WTC11 (cell line): ENCODE results near the gene LRMDA. TPM values are rescaled to one million over a fixed set of nuclear protein-coding genes. Genes with fewer than 3 reads are reported as not detected.

Experiments used
- ATAC-seq: fragments of 200-7000 bp; cut with Tn5 transposase; 2 replicates; pipeline ENCODE4 v1.10.0; 2021; ENCODE audit warnings: mild to moderate bottlenecking, moderate library complexity
- CTCF ChIA-PET: fragments of 300-600 bp; sonication (Branson Sonifier 250); formaldehyde crosslinking; loops from one replicate; lab custom pipeline; 2021; ENCODE audit warnings: antibody characterized with exemption; lab: Charles Lee
- POLR2A ChIA-PET: fragments of 350-600 bp; sonication (Branson Sonifier 250); formaldehyde crosslinking; loops from one replicate; lab custom pipeline; 2021; ENCODE audit warnings: antibody characterized with exemption; lab: Charles Lee
- DNase-seq: peaks from one replicate; pipeline ENCODE4 v3.0.0; 2021; ENCODE audit warnings: low spot score
- H3K27ac Mint-ChIP-seq: 2 replicates; pipeline ENCODE4 v1.8.0; 2021; ENCODE audit warnings: mixed read lengths
- H3K27me3 Mint-ChIP-seq: 2 replicates; pipeline ENCODE4 v1.8.0; 2021; ENCODE audit warnings: low read depth, mild to moderate bottlenecking, moderate library complexity, mixed read lengths
- H3K36me3 Mint-ChIP-seq: 2 replicates; pipeline ENCODE4 v1.8.0; 2021; ENCODE audit warnings: mixed read lengths
- H3K4me1 Mint-ChIP-seq: 2 replicates; pipeline ENCODE4 v1.8.0; 2022; ENCODE audit warnings: mixed read lengths
- H3K4me3 Mint-ChIP-seq: 2 replicates; pipeline ENCODE4 v1.8.0; 2021; ENCODE audit warnings: mild to moderate bottlenecking, moderate library complexity, mixed read lengths
- H3K9me3 Mint-ChIP-seq: 2 replicates; pipeline ENCODE4 v1.8.0; 2021; ENCODE audit warnings: mixed read lengths
- ATF1 ChIP-seq: sonication (generic); formaldehyde crosslinking; IDR thresholded peaks from 2 replicates; pipeline ENCODE4 v1.8.1; 2023; ENCODE audit warnings: mild to moderate bottlenecking, moderate library complexity, missing genetic modification reagents
- ELF4 ChIP-seq: sonication (generic); formaldehyde crosslinking; IDR thresholded peaks from 2 replicates; pipeline ENCODE4 v1.8.1; 2022; ENCODE audit warnings: low read depth, mild to moderate bottlenecking, moderate library complexity, missing genetic modification reagents
- ESRRA ChIP-seq: sonication (generic); formaldehyde crosslinking; IDR thresholded peaks from 2 replicates; pipeline ENCODE4 v1.8.1; 2022; ENCODE audit warnings: mild to moderate bottlenecking, missing genetic modification reagents, borderline replicate concordance
- FOXJ3 ChIP-seq: sonication (generic); formaldehyde crosslinking; IDR thresholded peaks from 2 replicates; pipeline ENCODE4 v1.9.0; 2021; ENCODE audit warnings: missing genetic modification reagents, mild to moderate bottlenecking, borderline replicate concordance
- KAT7 ChIP-seq: sonication (generic); formaldehyde crosslinking; IDR thresholded peaks from 2 replicates; pipeline ENCODE4 v1.8.1; 2023; ENCODE audit warnings: missing genetic modification reagents, mild to moderate bottlenecking, borderline replicate concordance
- MXD4 ChIP-seq: fragments of 250-450 bp; sonication (Bioruptor Pico); IDR thresholded peaks from 2 replicates; pipeline ENCODE4 v1.8.0; 2021; ENCODE audit warnings: mild to moderate bottlenecking, moderate library complexity, borderline replicate concordance
- MYBL2 ChIP-seq: sonication (generic); formaldehyde crosslinking; IDR thresholded peaks from 2 replicates; pipeline ENCODE4 v1.8.1; 2023; ENCODE audit warnings: mild to moderate bottlenecking, moderate library complexity, missing genetic modification reagents
- NFE2L1 ChIP-seq: sonication (generic); formaldehyde crosslinking; IDR thresholded peaks from 2 replicates; pipeline ENCODE4 v1.8.1; 2023; ENCODE audit warnings: missing genetic modification reagents
- NR1H2 ChIP-seq: sonication (generic); formaldehyde crosslinking; IDR thresholded peaks from 2 replicates; pipeline ENCODE4 v1.9.0; 2021; ENCODE audit warnings: mild to moderate bottlenecking, moderate library complexity, missing genetic modification reagents
- OVOL2 ChIP-seq: fragments of 250-450 bp; sonication (Bioruptor Pico); IDR thresholded peaks from 2 replicates; pipeline ENCODE4 v1.9.0; 2021; ENCODE audit warnings: mild to moderate bottlenecking, borderline replicate concordance
- RORB ChIP-seq: fragments of 250-450 bp; sonication (Bioruptor Pico); IDR thresholded peaks from 2 replicates; pipeline ENCODE4 v1.9.0; 2021; ENCODE audit warnings: mild to moderate bottlenecking
- SMAD4 ChIP-seq: sonication (generic); formaldehyde crosslinking; IDR thresholded peaks from 2 replicates; pipeline ENCODE4 v1.8.0; 2022; ENCODE audit warnings: mild to moderate bottlenecking, missing genetic modification reagents
- TCF7 ChIP-seq: sonication (generic); formaldehyde crosslinking; IDR thresholded peaks from 2 replicates; pipeline ENCODE4 v1.8.0; 2022; ENCODE audit warnings: mild to moderate bottlenecking, low read depth, missing genetic modification reagents, moderate library complexity
- TEAD1 ChIP-seq: sonication (generic); formaldehyde crosslinking; IDR thresholded peaks from 2 replicates; pipeline ENCODE4 v1.8.0; 2022; ENCODE audit warnings: mild to moderate bottlenecking, missing genetic modification reagents
- ZNF121 ChIP-seq: sonication (generic); formaldehyde crosslinking; IDR thresholded peaks from 2 replicates; pipeline ENCODE4 v1.8.0; 2023; ENCODE audit warnings: missing genetic modification reagents
- ZNF219 ChIP-seq: sonication (generic); formaldehyde crosslinking; IDR thresholded peaks from 2 replicates; pipeline ENCODE4 v1.8.0; 2023; ENCODE audit warnings: missing genetic modification reagents, mild to moderate bottlenecking, borderline replicate concordance
- ZNF232 ChIP-seq: sonication (generic); formaldehyde crosslinking; IDR thresholded peaks from 2 replicates; pipeline ENCODE4 v1.8.0; 2022; ENCODE audit warnings: mild to moderate bottlenecking, missing genetic modification reagents
- ZNF263 ChIP-seq: sonication (generic); formaldehyde crosslinking; IDR thresholded peaks from 2 replicates; pipeline ENCODE4 v1.8.1; 2022; ENCODE audit warnings: low read depth, mild to moderate bottlenecking, moderate library complexity, missing genetic modification reagents
- ZNF423 ChIP-seq: fragments of 250-450 bp; sonication (Bioruptor Pico); IDR thresholded peaks from 2 replicates; pipeline ENCODE4 v2.1.2; 2022; ENCODE audit warnings: mild to moderate bottlenecking, moderate library complexity
- ZNF671 ChIP-seq: fragments of 250-450 bp; sonication (Bioruptor Pico); IDR thresholded peaks from 2 replicates; pipeline ENCODE4 v1.8.0; 2021; ENCODE audit warnings: mild to moderate bottlenecking
- total RNA-seq: library from RNA; stranded (reverse); gene quantifications from 3 replicates; pipeline ENCODE4 v1.2.3, GENCODE V29; 2021
- TF ChIP-seq, protein P1 (sequence below): sonication (generic); formaldehyde crosslinking; IDR thresholded peaks from 2 replicates; pipeline ENCODE4 v1.8.1; 2023; ENCODE audit warnings: mild to moderate bottlenecking, missing genetic modification reagents, moderate library complexity
- TF ChIP-seq, protein P2 (sequence below): sonication (generic); formaldehyde crosslinking; IDR thresholded peaks from 2 replicates; pipeline ENCODE4 v1.8.0; 2023; ENCODE audit warnings: mild to moderate bottlenecking, missing genetic modification reagents
- TF ChIP-seq, protein P3 (sequence below): fragments of 250-450 bp; sonication (Bioruptor Pico); IDR thresholded peaks from 2 replicates; pipeline ENCODE4 v2.1.2; 2022; ENCODE audit warnings: mild to moderate bottlenecking, moderate library complexity
- TF ChIP-seq, protein P4 (sequence below): sonication (generic); formaldehyde crosslinking; IDR thresholded peaks from 2 replicates; pipeline ENCODE4 v1.8.1; 2022; ENCODE audit warnings: mild to moderate bottlenecking, moderate library complexity, missing genetic modification reagents
- TF ChIP-seq, protein P5 (sequence below): sonication (generic); formaldehyde crosslinking; IDR thresholded peaks from 2 replicates; pipeline ENCODE4 v1.8.0; 2023; ENCODE audit warnings: missing genetic modification reagents
- TF ChIP-seq, protein P6 (sequence below): sonication (generic); formaldehyde crosslinking; IDR thresholded peaks from 2 replicates; pipeline ENCODE4 v1.8.1; 2023; ENCODE audit warnings: mild to moderate bottlenecking, missing genetic modification reagents
- TF ChIP-seq, protein P7 (sequence below): sonication (generic); formaldehyde crosslinking; IDR thresholded peaks from 2 replicates; pipeline ENCODE4 v1.8.0; 2022; ENCODE audit warnings: mild to moderate bottlenecking, missing genetic modification reagents

LRMDA gene
- total RNA-seq, 1 experiment from 2014 or later = 0.92 TPM

DNA sequence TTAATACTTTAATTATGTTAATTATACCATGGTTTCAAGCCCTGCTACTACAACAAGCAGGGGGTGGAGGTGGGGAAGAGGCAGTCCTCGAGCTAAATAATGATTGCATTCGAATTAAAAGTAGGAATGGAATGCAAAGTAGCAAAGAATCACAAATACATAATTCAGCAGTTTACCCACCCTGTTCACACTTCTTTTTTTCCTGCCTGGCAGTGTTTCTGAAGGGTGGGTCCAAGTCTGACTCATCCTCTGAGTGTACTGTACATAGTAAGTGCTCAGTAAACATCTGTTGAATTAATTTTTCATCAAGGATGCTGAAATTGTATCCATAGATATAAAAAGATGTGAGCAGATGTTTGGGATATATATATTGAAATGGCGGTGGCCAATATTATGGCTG is 778.8 kb downstream of the LRMDA start (continued):
- no peak for TF ChIP-seq OVOL2
- TF ChIP-seq ZNF232 (CRISPR knock-in tag) = no peak
- TF ChIP-seq, all 79 proteins: peak for 0

DNA sequence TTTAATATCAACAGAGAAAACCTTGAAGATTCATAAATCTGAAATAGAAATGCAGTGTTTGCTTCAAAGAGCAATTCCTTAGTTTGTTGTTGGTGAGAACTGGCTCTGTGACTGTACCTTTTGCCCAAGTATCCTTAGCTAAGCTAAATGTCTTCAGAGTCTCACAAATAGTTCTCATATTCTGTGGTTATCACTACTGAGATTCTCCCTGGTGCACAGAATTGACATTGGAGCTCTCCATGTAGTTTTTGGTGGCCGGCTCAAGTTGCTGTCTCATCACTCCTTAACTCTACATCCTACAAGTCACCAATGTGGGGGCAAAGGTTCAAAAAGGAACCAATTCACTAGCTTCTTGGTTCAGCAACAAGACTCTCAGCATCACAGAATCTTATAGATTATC is 780.3 kb downstream of the LRMDA start:
- TF ChIP-seq ZNF263 (CRISPR knock-in tag) (no peak), ZNF671 (CRISPR knock-in tag) (no peak), FOXJ3 (CRISPR knock-in tag) (no peak), NFE2L1 (CRISPR knock-in tag) (no peak), ZNF423 (CRISPR knock-in tag) (no peak), ELF4 (CRISPR knock-in tag) (no peak), ESRRA (no peak), ZNF121 (no peak)
- TF ChIP-seq, protein P1, sequence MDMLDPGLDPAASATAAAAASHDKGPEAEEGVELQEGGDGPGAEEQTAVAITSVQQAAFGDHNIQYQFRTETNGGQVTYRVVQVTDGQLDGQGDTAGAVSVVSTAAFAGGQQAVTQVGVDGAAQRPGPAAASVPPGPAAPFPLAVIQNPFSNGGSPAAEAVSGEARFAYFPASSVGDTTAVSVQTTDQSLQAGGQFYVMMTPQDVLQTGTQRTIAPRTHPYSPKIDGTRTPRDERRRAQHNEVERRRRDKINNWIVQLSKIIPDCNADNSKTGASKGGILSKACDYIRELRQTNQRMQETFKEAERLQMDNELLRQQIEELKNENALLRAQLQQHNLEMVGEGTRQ (CRISPR knock-in tag) = no peak
- TF ChIP-seq, protein P2, sequence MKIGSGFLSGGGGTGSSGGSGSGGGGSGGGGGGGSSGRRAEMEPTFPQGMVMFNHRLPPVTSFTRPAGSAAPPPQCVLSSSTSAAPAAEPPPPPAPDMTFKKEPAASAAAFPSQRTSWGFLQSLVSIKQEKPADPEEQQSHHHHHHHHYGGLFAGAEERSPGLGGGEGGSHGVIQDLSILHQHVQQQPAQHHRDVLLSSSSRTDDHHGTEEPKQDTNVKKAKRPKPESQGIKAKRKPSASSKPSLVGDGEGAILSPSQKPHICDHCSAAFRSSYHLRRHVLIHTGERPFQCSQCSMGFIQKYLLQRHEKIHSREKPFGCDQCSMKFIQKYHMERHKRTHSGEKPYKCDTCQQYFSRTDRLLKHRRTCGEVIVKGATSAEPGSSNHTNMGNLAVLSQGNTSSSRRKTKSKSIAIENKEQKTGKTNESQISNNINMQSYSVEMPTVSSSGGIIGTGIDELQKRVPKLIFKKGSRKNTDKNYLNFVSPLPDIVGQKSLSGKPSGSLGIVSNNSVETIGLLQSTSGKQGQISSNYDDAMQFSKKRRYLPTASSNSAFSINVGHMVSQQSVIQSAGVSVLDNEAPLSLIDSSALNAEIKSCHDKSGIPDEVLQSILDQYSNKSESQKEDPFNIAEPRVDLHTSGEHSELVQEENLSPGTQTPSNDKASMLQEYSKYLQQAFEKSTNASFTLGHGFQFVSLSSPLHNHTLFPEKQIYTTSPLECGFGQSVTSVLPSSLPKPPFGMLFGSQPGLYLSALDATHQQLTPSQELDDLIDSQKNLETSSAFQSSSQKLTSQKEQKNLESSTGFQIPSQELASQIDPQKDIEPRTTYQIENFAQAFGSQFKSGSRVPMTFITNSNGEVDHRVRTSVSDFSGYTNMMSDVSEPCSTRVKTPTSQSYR (CRISPR knock-in tag) = no peak
- TF ChIP-seq, protein P3, sequence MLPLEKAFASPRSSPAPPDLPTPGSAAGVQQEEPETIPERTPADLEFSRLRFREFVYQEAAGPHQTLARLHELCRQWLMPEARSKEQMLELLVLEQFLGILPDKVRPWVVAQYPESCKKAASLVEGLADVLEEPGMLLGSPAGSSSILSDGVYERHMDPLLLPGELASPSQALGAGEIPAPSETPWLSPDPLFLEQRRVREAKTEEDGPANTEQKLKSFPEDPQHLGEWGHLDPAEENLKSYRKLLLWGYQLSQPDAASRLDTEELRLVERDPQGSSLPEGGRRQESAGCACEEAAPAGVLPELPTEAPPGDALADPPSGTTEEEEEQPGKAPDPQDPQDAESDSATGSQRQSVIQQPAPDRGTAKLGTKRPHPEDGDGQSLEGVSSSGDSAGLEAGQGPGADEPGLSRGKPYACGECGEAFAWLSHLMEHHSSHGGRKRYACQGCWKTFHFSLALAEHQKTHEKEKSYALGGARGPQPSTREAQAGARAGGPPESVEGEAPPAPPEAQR = no peak
- TF ChIP-seq, protein P4, sequence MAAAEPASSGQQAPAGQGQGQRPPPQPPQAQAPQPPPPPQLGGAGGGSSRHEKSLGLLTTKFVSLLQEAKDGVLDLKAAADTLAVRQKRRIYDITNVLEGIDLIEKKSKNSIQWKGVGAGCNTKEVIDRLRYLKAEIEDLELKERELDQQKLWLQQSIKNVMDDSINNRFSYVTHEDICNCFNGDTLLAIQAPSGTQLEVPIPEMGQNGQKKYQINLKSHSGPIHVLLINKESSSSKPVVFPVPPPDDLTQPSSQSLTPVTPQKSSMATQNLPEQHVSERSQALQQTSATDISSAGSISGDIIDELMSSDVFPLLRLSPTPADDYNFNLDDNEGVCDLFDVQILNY (CRISPR knock-in tag) = no peak
- TF ChIP-seq, protein P5, sequence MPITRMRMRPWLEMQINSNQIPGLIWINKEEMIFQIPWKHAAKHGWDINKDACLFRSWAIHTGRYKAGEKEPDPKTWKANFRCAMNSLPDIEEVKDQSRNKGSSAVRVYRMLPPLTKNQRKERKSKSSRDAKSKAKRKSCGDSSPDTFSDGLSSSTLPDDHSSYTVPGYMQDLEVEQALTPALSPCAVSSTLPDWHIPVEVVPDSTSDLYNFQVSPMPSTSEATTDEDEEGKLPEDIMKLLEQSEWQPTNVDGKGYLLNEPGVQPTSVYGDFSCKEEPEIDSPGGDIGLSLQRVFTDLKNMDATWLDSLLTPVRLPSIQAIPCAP = no peak
- Mint-ChIP-seq H3K27ac (no peak overlapping the region), H3K9me3 (peaks cover 10% of the 10 kb centered on the region), H3K4me3 (no peak overlapping the region), H3K4me1 (peaks cover 14% of the 10 kb centered on the region), H3K36me3 (no peaks in the 10 kb centered on the region), H3K27me3 (peaks cover 39% of the 10 kb centered on the region)
- CTCF ChIA-PET = no interaction called here
- POLR2A ChIA-PET = no interaction called here
- DNase-seq (no peak), ATAC-seq (no peak)

DNA sequence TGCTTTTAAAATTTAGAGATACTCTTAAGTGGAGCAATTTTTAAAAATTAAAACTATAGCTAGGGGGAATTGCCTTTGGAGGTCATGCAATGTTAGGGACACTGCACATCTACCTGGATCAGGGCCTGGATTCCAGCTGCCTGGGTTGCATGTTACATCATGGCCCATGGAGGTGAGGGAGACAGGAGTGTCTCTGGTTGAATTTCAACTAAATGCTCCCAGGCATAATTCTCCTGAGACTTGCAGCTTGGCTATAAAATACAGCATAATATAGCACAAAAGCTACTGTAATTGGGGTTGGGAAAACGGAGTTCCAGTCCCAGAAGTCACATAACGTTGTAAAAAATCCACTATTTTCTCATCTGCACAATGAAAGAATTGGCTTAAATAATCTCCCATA is 782.5 kb downstream of the LRMDA start:
- ChIA-PET CTCF (no interaction called here), POLR2A (no interaction called here)
- 0 out of 2 replicates have a peak, but pooled peaks cover 6% of the 10 kb centered on the region for H3K4me1 Mint-ChIP-seq
- ATAC-seq = no peak
- H3K27me3 Mint-ChIP-seq = peaks cover 50% of the 10 kb centered on the region
- H3K36me3 Mint-ChIP-seq = no peaks in the 10 kb centered on the region
- no peak for DNase-seq
- no peak overlapping the region for H3K27ac Mint-ChIP-seq
- H3K4me3 Mint-ChIP-seq = no peak overlapping the region
- peaks cover 10% of the 10 kb centered on the region for H3K9me3 Mint-ChIP-seq
- no peak for TF ChIP-seq RORB (CRISPR knock-in tag)
- no peak for TF ChIP-seq ZNF232 (CRISPR knock-in tag)
- TF ChIP-seq ELF4 (CRISPR knock-in tag) = no peak
- no peak for TF ChIP-seq ZNF219
- TF ChIP-seq ATF1 (CRISPR knock-in tag) = no peak
- TF ChIP-seq, protein P5 = no peak
- no peak for TF ChIP-seq KAT7
- no peak for TF ChIP-seq TEAD1 (CRISPR knock-in tag)
- no peak for TF ChIP-seq NR1H2 (CRISPR knock-in tag)
- no peak for TF ChIP-seq TCF7 (CRISPR knock-in tag)
- TF ChIP-seq SMAD4 (CRISPR knock-in tag) = no peak
- TF ChIP-seq ZNF263 (CRISPR knock-in tag) = no peak
- TF ChIP-seq, protein P6, sequence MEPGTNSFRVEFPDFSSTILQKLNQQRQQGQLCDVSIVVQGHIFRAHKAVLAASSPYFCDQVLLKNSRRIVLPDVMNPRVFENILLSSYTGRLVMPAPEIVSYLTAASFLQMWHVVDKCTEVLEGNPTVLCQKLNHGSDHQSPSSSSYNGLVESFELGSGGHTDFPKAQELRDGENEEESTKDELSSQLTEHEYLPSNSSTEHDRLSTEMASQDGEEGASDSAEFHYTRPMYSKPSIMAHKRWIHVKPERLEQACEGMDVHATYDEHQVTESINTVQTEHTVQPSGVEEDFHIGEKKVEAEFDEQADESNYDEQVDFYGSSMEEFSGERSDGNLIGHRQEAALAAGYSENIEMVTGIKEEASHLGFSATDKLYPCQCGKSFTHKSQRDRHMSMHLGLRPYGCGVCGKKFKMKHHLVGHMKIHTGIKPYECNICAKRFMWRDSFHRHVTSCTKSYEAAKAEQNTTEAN (CRISPR knock-in tag) = no peak
- TF ChIP-seq, protein P7, sequence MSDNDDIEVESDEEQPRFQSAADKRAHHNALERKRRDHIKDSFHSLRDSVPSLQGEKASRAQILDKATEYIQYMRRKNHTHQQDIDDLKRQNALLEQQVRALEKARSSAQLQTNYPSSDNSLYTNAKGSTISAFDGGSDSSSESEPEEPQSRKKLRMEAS (CRISPR knock-in tag) = no peak
- TF ChIP-seq MXD4 (CRISPR knock-in tag) = no peak
- TF ChIP-seq MYBL2 (CRISPR knock-in tag) = no peak
- TF ChIP-seq NFE2L1 (CRISPR knock-in tag) = no peak
